DOHH2 (cell line): ENCODE results near the gene JUND.

ENCODE experiments used
- EZH2phosphoT487 ChIP-seq: fragments of 200-600 bp; sonication (generic); IDR thresholded peaks from 2 replicates; pipeline ENCODE4 v1.6.1; 2017; ENCODE audit warnings: borderline replicate concordance, mild to moderate bottlenecking, antibody characterized with exemption, low read length, moderate library complexity, mixed read lengths
- TF ChIP-seq, protein P1 (sequence below): fragments of 200-600 bp; sonication (generic); IDR thresholded peaks from one replicate; pipeline ENCODE4 v1.5.1; 2014; ENCODE audit warnings: antibody characterized with exemption, mild to moderate bottlenecking, low read depth, low read length; ENCODE audit not compliant: poor library complexity, severe bottlenecking

DNA sequence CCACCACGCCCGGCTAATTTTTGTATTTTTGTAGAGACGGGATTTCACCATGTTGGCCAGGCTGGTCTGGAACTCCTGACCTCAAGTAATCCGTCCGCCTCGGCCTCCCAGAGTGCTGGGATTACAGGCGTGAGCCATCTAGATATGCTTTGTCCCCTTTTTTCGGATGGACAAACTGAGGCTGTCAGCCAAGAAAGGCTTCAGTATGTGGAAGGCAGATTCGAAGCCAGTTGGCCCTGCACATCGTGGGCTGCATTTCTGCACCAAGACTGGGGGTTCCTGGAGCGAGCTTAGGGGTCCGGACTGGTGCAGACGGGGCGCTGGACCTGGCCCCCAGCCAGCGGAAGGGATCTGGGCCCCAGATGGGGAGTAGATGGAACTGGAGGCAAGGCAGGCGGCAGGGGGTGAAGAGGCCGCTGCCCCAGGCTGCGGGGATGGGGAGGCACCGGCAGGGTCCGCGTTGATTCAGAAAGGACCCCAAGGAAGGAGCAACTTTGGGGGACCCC lies 9.7 kb upstream of the JUND start:
- TF ChIP-seq, protein P1, sequence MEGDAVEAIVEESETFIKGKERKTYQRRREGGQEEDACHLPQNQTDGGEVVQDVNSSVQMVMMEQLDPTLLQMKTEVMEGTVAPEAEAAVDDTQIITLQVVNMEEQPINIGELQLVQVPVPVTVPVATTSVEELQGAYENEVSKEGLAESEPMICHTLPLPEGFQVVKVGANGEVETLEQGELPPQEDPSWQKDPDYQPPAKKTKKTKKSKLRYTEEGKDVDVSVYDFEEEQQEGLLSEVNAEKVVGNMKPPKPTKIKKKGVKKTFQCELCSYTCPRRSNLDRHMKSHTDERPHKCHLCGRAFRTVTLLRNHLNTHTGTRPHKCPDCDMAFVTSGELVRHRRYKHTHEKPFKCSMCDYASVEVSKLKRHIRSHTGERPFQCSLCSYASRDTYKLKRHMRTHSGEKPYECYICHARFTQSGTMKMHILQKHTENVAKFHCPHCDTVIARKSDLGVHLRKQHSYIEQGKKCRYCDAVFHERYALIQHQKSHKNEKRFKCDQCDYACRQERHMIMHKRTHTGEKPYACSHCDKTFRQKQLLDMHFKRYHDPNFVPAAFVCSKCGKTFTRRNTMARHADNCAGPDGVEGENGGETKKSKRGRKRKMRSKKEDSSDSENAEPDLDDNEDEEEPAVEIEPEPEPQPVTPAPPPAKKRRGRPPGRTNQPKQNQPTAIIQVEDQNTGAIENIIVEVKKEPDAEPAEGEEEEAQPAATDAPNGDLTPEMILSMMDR: peak; percentile 18
- no peak for TF ChIP-seq EZH2phosphoT487
